ENCODE measurements around the gene TMEM219.

DNA sequence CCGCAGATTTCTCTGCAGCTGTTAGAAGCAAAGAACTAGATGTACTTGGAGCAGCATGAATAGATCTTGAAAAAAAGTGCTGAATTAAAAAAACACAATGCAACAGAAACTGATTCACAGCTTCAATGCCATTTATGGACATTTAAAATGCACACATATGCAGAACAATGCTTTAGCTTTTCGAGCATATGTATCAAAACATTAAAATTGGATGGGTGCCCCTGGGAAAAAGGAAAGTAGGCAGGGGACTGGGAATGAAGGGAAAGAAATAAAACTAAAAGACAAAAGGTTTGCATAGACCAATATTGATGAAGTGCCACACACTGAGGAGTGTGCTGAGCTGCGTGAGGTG, 40.9 kb upstream of the TMEM219 start:
- TF ChIP-seq GATA2 (IDR thresholded peaks at IDR 0.05; ENCODE audit: low read depth, low read length), result no peak
- TF ChIP-seq GATA3 (IDR thresholded peaks at IDR 0.05; ENCODE audit: low read depth, low read length), result no peak

Measured in SH-SY5Y (cell line).